HCT116 (cell line): ENCODE measurements around the gene GPHA2. TPM values are rescaled to one million over a fixed set of nuclear protein-coding genes. Genes with fewer than 3 reads are reported as not detected.

Source experiments
- ATAC-seq: fragments of 200-7000 bp; cut with Tn5 transposase; 2 replicates; pipeline ENCODE4 v1.9.1; 2020; ENCODE audit warnings: mild to moderate bottlenecking, moderate library complexity
- BruUV-seq: library from RNA; stranded (reverse); fragments of 400-500 nt; replicated peaks from 2 replicates; lab custom pipeline; 2021; lab: Mats Ljungman, UMichigan
- CTCF ChIA-PET: fragments of 300-600 bp; sonication (Branson Sonifier 250); formaldehyde crosslinking; loops from one replicate; lab custom pipeline; 2021; ENCODE audit warnings: antibody characterized with exemption; lab: Charles Lee
- POLR2A ChIA-PET: fragments of 300-600, 350-600 bp; sonication (Branson Sonifier 250); formaldehyde crosslinking; loops from one replicate; lab custom pipeline; 2021; ENCODE audit warnings: antibody characterized with exemption; lab: Charles Lee
- RAD21 ChIA-PET, 2 experiments: fragments of 300-600 bp; sonication (Branson Sonifier 250); formaldehyde crosslinking; loops; one replicate each; lab custom pipeline; 2023; ENCODE audit warnings: low total read pairs in 2 of 2; ENCODE audit not compliant: uncharacterized antibody in 2 of 2, unreplicated experiment in 2 of 2, low non-redundant PET in 1 of 2; lab: Charles Lee
- DNase-seq: peaks from one replicate; pipeline ENCODE4 v3.0.0-alpha.2; 2010; ENCODE audit warnings: low read depth, low spot score
- H2AFZ ChIP-seq: fragments of 200-600 bp; shearing (Covaris generic), sonication (generic); 2 replicates; pipeline ENCODE4 v1.6.1; 2017; ENCODE audit warnings: low read depth, mixed run types, mixed read lengths, antibody characterized with exemption, low read length; ENCODE audit not compliant: poor library complexity, severe bottlenecking
- H3K27ac ChIP-seq: 2 replicates; pipeline ENCODE4 v1.5.1; 2012; ENCODE audit warnings: low read depth, low read length
- H3K27me3 ChIP-seq: fragments of 200-600 bp; sonication (generic); 2 replicates; pipeline ENCODE4 v1.6.1; 2016; ENCODE audit warnings: mixed run types, low read length, mixed read lengths; ENCODE audit not compliant: insufficient read depth
- H3K36me3 ChIP-seq, 2 experiments: fragments of 200-500 bp in 1 of 2; fragments of 200-600 bp in 1 of 2; sonication (Bioruptor generic) in 1 of 2; sonication (generic) in 1 of 2; 2 replicates each; pipeline versions ENCODE4 v1.5.1 to v1.6.1; 2014 to 2016; ENCODE audit warnings: low read length in 2 of 2, inconsistent platforms in 1 of 2, mixed read lengths in 1 of 2, mixed run types in 1 of 2; ENCODE audit not compliant: insufficient read depth in 2 of 2, control insufficient read depth in 1 of 2
- H3K4me1 ChIP-seq, 2 experiments: fragments of 200-600 bp in 1 of 2; sonication (generic) in 1 of 2; 2 replicates each; pipeline versions ENCODE4 v1.5.1 to v1.6.1; 2012 to 2017; ENCODE audit warnings: low read length in 2 of 2, inconsistent platforms in 1 of 2, mild to moderate bottlenecking in 1 of 2, mixed read lengths in 1 of 2, mixed run types in 1 of 2, moderate library complexity in 1 of 2; ENCODE audit not compliant: insufficient read depth in 2 of 2, control insufficient read depth in 1 of 2
- H3K4me2 ChIP-seq: fragments of 200-600 bp; sonication (generic); 2 replicates; pipeline ENCODE4 v1.6.1; 2017; ENCODE audit warnings: mixed run types, low read length, mixed read lengths
- H3K4me3 ChIP-seq, 2 experiments: fragments of 200-600 bp in 1 of 2; sonication (generic) in 1 of 2; replicated peaks in 1 of 2; 2 replicates each; pipeline ENCODE4 v1.5.1; 2011 to 2016; ENCODE audit warnings: low read length in 2 of 2, control low read depth in 1 of 2, low read depth in 1 of 2, mild to moderate bottlenecking in 1 of 2, mixed read lengths in 1 of 2, mixed run types in 1 of 2
- H3K79me2 ChIP-seq: fragments of 200-600 bp; sonication (generic); 2 replicates; pipeline ENCODE4 v1.6.1; 2017; ENCODE audit warnings: mild to moderate bottlenecking, mixed run types, low read length, moderate library complexity, mixed read lengths; ENCODE audit not compliant: insufficient read depth
- H3K9ac ChIP-seq: fragments of 200-600 bp; sonication (generic); 2 replicates; pipeline ENCODE4 v1.6.1; 2016; ENCODE audit warnings: low read length, mixed read lengths
- H3K9me2 ChIP-seq: fragments of 200-600 bp; sonication (generic), shearing (Covaris generic); 2 replicates; pipeline ENCODE4 v1.6.1; 2017; ENCODE audit warnings: mixed run types, mild to moderate bottlenecking, moderate library complexity; ENCODE audit not compliant: insufficient read depth
- H3K9me3 ChIP-seq, 2 experiments: fragments of 200-500 bp in 1 of 2; fragments of 200-600 bp in 1 of 2; sonication (Bioruptor generic) in 1 of 2; sonication (generic) in 1 of 2; 2 replicates each; pipeline ENCODE4 v1.6.1; 2014 to 2017; ENCODE audit warnings: low read length in 2 of 2, mixed read lengths in 2 of 2, inconsistent platforms in 1 of 2, low read depth in 1 of 2, mild to moderate bottlenecking in 1 of 2, mixed run types in 1 of 2, moderate library complexity in 1 of 2; ENCODE audit not compliant: control insufficient read depth in 1 of 2, insufficient read depth in 1 of 2
- H4K20me1 ChIP-seq: fragments of 200-600 bp; sonication (generic), shearing (Covaris generic); 2 replicates; pipeline ENCODE4 v1.6.1; 2017; ENCODE audit warnings: mixed run types, mild to moderate bottlenecking, moderate library complexity; ENCODE audit not compliant: insufficient read depth
- ATF3 ChIP-seq: IDR thresholded peaks from 2 replicates; pipeline ENCODE4 v1.6.1; 2012
- CBX3 ChIP-seq: IDR thresholded peaks from 2 replicates; pipeline ENCODE4 v1.6.1; 2012; ENCODE audit warnings: low read depth
- CTCF ChIP-seq, 3 experiments: fragments of 200-600 bp in 1 of 3; sonication (generic) in 1 of 3; IDR thresholded peaks in 2 of 3; conservative IDR thresholded peaks in 1 of 3; 2 replicates each; pipeline ENCODE4 v1.5.1; 2012 to 2017; ENCODE audit warnings: low read depth in 2 of 3, low read length in 2 of 3, antibody characterized with exemption in 1 of 3, borderline replicate concordance in 1 of 3, control low read depth in 1 of 3, mild to moderate bottlenecking in 1 of 3, mixed read lengths in 1 of 3, mixed run types in 1 of 3, moderate library complexity in 1 of 3; ENCODE audit not compliant: insufficient read depth in 1 of 3
- EGR1 ChIP-seq: IDR thresholded peaks from 2 replicates; pipeline ENCODE4 v1.6.1; 2012; ENCODE audit warnings: low read depth
- ELF1 ChIP-seq: IDR thresholded peaks from 2 replicates; pipeline ENCODE4 v1.6.1; 2012; ENCODE audit warnings: low read depth, borderline replicate concordance
- EZH2 ChIP-seq: fragments of 200-600 bp; sonication (generic); IDR thresholded peaks from 2 replicates; pipeline ENCODE4 v1.6.1; 2017; ENCODE audit warnings: antibody characterized with exemption, mixed run types
- EZH2phosphoT487 ChIP-seq: fragments of 200-600 bp; IDR thresholded peaks from 2 replicates; pipeline ENCODE4 v1.6.1; 2018; ENCODE audit warnings: antibody characterized with exemption, borderline replicate concordance
- JUND ChIP-seq: IDR thresholded peaks from 2 replicates; pipeline ENCODE4 v1.6.1; 2012
- MAX ChIP-seq: IDR thresholded peaks from 2 replicates; pipeline ENCODE4 v1.6.1; 2012
- POLR2A ChIP-seq: IDR thresholded peaks from 2 replicates; pipeline ENCODE4 v1.7.0; 2011; ENCODE audit warnings: borderline replicate concordance; ENCODE audit not compliant: insufficient read depth, insufficient read length; ENCODE audit errors: extremely low read depth
- RAD21 ChIP-seq: IDR thresholded peaks from 2 replicates; pipeline ENCODE4 v1.6.1; 2012; ENCODE audit warnings: low read depth, mild to moderate bottlenecking
- REST ChIP-seq: IDR thresholded peaks from 2 replicates; pipeline ENCODE4 v1.6.1; 2012; ENCODE audit warnings: low read depth
- SIN3A ChIP-seq: IDR thresholded peaks from 2 replicates; pipeline ENCODE4 v1.6.1; 2012; ENCODE audit warnings: low read depth
- SP1 ChIP-seq: IDR thresholded peaks from 2 replicates; pipeline ENCODE4 v1.6.1; 2012; ENCODE audit warnings: low read depth
- SRF ChIP-seq: IDR thresholded peaks from 2 replicates; pipeline ENCODE4 v1.6.1; 2012; ENCODE audit warnings: low read depth
- TCF7L2 ChIP-seq: IDR thresholded peaks from 2 replicates; pipeline ENCODE4 v1.7.0; 2011; ENCODE audit warnings: borderline replicate concordance, inconsistent platforms; ENCODE audit not compliant: insufficient read depth, insufficient read length; ENCODE audit errors: extremely low read depth
- YY1 ChIP-seq: IDR thresholded peaks from 2 replicates; pipeline ENCODE4 v1.6.1; 2011; ENCODE audit warnings: low read length, low read depth, moderate library complexity, mild to moderate bottlenecking; ENCODE audit not compliant: insufficient replicate concordance; ENCODE audit errors: extremely low read depth
- ZBTB33 ChIP-seq: IDR thresholded peaks from 2 replicates; pipeline ENCODE4 v1.6.1; 2011; ENCODE audit warnings: mild to moderate bottlenecking, low read length, moderate library complexity; ENCODE audit not compliant: insufficient replicate concordance; ENCODE audit errors: extremely low read depth
- ZNF274 ChIP-seq: fragments of 200-500 bp; sonication (Bioruptor generic); IDR thresholded peaks from 2 replicates; pipeline ENCODE4 v1.6.1; 2014; ENCODE audit warnings: mild to moderate bottlenecking, low read depth, low read length, inconsistent platforms
- intact Hi-C: fragments of 100-400 bp; cut with micrococcal nuclease; formaldehyde crosslinking; loops from 2 replicates; pipeline ENCODE4 v1.10.0; 2022
- total RNA-seq: library from RNA; stranded (reverse); gene quantifications from one replicate; pipeline ENCODE4 v1.2.1, GENCODE V29; 2021; ENCODE audit not compliant: unreplicated experiment

Gene GPHA2
- total RNA-seq, 1 experiment from 2014 or later = not detected

- ChIA-PET POLR2A (no interaction called here), RAD21 (no interaction called here), CTCF (no interaction called here)
- Histone ChIP-seq H3K4me3 (no peak overlapping the region), H2AFZ (no peak overlapping the region), H3K27me3 (no peaks in the 10 kb centered on the region), H3K27ac (no peak overlapping the region), H3K9ac (no peak overlapping the region), H3K9me3 (no peaks in the 10 kb centered on the region), H4K20me1 (no peaks in the 10 kb centered on the region), H3K4me2 (no peak overlapping the region), H3K36me3 (peaks cover 0 to 6% of the 10 kb centered on the region in 2 experiments; a peak in 1 of 4 replicates), H3K4me1 (peaks cover 0 to 1% of the 10 kb centered on the region in 2 experiments; a peak in 2 of 4 replicates), H3K9me2 (no peaks in the 10 kb centered on the region), H3K79me2 (no peaks in the 10 kb centered on the region)
- intact Hi-C loops = no loop called here
- BruUV-seq = no TSS peak
- DNase-seq = no peak
- no peak for ATAC-seq
- TF ChIP-seq EZH2 (no peak), YY1 (no peak), EZH2phosphoT487 (no peak), MAX (no peak), CTCF (IDR thresholded peaks at IDR 0.05 in 2 of 3, conservative IDR thresholded peaks at IDR 0.05 in 1 of 3; ENCODE audit: borderline replicate concordance in 1 of 3, insufficient read depth in 1 of 3, low read depth in 2 of 3, low read length in 2 of 3) (no peak), ELF1 (no peak), POLR2A (no peak), REST (no peak), SRF (no peak), RAD21 (no peak), JUND (no peak), SP1 (no peak), EGR1 (no peak), CBX3 (no peak), SIN3A (no peak), ATF3 (no peak), TCF7L2 (no peak), ZBTB33 (no peak), ZNF274 (no peak)
These were observed 30.0 kb downstream of the GPHA2 start for GRCh38 chr11:64905516-64906313.
